H7 (cell line): ENCODE data around the gene ABHD17C. TPM values are rescaled to one million over a fixed set of nuclear protein-coding genes. Genes with fewer than 3 reads are reported as not detected.

ENCODE experiments used
- DNase-seq: peaks from one replicate; pipeline ENCODE4 v3.0.0; 2012
- H3K27me3 ChIP-seq: 2 replicates; pipeline ENCODE4 v1.6.0; 2011; ENCODE audit warnings: mild to moderate bottlenecking, low read length; ENCODE audit not compliant: control insufficient read depth, insufficient read depth
- H3K36me3 ChIP-seq: replicated peaks from 2 replicates; pipeline ENCODE4 v1.5.1; 2011; ENCODE audit warnings: low read length; ENCODE audit not compliant: control insufficient read depth, insufficient read depth
- H3K4me3 ChIP-seq: 2 replicates; pipeline ENCODE4 v1.5.1; 2011; ENCODE audit warnings: low read depth, mild to moderate bottlenecking, control low read depth, low read length, moderate library complexity; ENCODE audit not compliant: insufficient read depth
- total RNA-seq: library from RNA; depleted of rRNA; stranded (reverse); fragments of >200 nt; shearing (Covaris generic); gene quantifications from 2 replicates; pipeline ENCODE4 v1.2.3, GENCODE V29; 2014

Gene ABHD17C
- total RNA-seq, 1 experiment from 2014 or later: 7.2 TPM

- Histone ChIP-seq H3K27me3 (no peaks in the 10 kb centered on the region), H3K4me3 (no peak overlapping the region), H3K36me3 (no peaks in the 10 kb centered on the region)
- DNase-seq: no peak
Observed at GRCh38 chr15:80674245-80674614, 20.9 kb upstream of the ABHD17C start.

GRCh38 chr15:80677041-80677440 lies 18.1 kb upstream of the ABHD17C start:
- no peak for DNase-seq
- Histone ChIP-seq H3K36me3 (no peaks in the 10 kb centered on the region), H3K4me3 (no peak overlapping the region), H3K27me3 (no peaks in the 10 kb centered on the region)

DNA sequence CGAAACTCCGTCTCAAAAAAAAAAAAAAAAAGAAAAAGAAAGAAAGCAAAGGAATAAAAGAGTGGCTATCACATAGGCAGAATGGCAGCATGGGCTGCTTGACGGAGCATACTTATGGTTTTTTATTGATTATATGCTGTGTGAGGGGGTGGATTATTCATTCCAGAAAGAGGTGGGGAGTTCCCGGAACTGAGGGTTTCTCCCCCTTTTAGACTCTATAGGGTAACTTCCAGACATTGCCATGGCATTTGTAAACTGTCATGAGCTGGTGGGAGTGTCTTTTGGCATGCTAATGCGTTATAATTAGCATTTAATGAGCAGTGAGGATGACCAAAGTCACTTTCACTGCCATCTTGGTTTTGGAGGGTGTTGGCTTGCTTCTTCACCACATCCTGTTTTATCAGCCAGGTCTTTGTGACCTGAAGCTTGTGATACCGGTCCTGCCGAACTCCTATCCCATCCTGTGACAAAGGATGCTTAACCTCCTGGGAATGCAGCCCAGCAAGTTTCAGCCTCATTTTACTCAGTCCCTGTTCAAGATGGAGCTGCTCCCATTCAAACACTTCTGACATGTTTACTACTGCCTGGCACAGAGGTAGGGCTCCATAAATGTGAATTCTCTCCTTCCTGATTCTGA lies 15.8 kb upstream of the ABHD17C start:
- Histone ChIP-seq H3K36me3 (no peaks in the 10 kb centered on the region), H3K4me3 (no peak overlapping the region), H3K27me3 (no peaks in the 10 kb centered on the region)
- DNase-seq: no peak

DNA sequence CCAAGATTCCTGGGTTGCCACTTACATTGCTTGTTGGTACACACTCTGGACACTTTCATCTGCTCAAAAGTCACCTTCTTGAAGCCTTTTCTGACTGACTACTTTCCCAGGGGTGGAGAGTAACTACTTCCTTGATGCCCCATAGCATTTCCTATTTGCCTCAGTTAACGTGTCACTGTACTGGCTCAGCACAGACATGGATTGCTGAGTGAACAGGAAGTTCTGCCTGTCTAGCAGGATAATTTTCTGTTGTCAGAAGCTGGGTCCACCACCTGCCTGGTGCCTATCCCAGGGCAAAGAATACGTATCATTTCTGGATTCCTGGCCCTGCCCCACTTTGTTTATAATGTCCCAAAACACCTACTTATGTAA lies 15.3 kb upstream of the ABHD17C start:
- Histone ChIP-seq H3K4me3 (no peak overlapping the region), H3K36me3 (no peaks in the 10 kb centered on the region), H3K27me3 (no peaks in the 10 kb centered on the region)
- no peak for DNase-seq

DNA sequence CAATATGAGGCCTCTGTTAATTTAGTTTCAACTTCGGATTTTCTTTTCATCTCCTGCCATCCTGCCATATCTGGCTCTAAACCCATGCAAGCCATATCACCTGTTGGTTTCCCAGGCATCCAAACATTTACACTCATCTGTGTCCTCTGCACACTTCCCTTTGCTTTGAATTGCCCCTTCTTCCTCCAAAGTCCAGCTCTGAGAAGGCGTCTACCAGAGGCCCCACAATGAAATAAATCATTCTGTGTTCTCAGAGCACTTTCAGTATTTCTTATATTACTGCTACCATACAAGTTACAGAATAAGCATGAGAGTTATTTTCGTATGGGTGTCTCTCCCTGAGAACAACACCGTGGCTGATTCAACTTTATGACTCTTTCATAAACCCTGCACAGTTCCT lies 12.9 kb upstream of the ABHD17C start:
- DNase-seq: no peak

GRCh38 chr15:80684697-80685096 lies 10.4 kb upstream of the ABHD17C start:
- Histone ChIP-seq H3K4me3 (no peak overlapping the region), H3K36me3 (no peaks in the 10 kb centered on the region), H3K27me3 (no peaks in the 10 kb centered on the region)
- no peak for DNase-seq

More for the DNA sequence above, 12.9 kb upstream of the ABHD17C start:
- Histone ChIP-seq H3K4me3 (no peak overlapping the region), H3K27me3 (no peaks in the 10 kb centered on the region), H3K36me3 (no peaks in the 10 kb centered on the region)

- Histone ChIP-seq H3K36me3 (no peaks in the 10 kb centered on the region), H3K4me3 (no peak overlapping the region), H3K27me3 (no peaks in the 10 kb centered on the region)
- DNase-seq: no peak
Observed at GRCh38 chr15:80685628-80686027, 9.5 kb upstream of the ABHD17C start.

DNA sequence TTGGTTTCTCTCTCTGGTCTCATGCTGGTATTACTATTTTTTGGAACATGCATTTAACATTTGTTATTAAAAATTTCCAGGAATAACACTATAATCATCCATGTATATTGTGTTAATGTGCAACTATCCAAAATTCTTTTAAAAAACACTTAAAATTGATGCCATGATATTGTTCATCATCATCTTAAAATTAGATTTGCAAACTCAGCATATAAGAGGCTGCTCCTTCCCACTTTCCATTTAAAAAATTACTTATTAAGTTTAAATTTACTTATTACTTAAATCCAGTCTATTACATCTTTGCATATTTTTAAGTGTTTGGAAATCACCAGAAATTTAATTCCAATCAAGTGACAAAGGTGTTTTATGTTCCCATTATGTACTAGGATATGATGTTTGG lies 5.8 kb upstream of the ABHD17C start:
- no peaks in the 10 kb centered on the region for H3K27me3 ChIP-seq
- H3K36me3 ChIP-seq: no peaks in the 10 kb centered on the region
- no peak overlapping the region for H3K4me3 ChIP-seq
- DNase-seq: no peak

GRCh38 chr15:80689716-80690115 lies 5.4 kb upstream of the ABHD17C start:
- Histone ChIP-seq H3K27me3 (no peaks in the 10 kb centered on the region; the same call in 1 of the 2 replicates), H3K4me3 (no peak overlapping the region), H3K36me3 (no peaks in the 10 kb centered on the region)
- no peak for DNase-seq

GRCh38 chr15:80691575-80691974 lies 3.5 kb upstream of the ABHD17C start:
- Histone ChIP-seq H3K4me3 (no peak overlapping the region), H3K36me3 (no peaks in the 10 kb centered on the region), H3K27me3 (peaks cover 11% of the 10 kb centered on the region)
- DNase-seq: no peak

DNA sequence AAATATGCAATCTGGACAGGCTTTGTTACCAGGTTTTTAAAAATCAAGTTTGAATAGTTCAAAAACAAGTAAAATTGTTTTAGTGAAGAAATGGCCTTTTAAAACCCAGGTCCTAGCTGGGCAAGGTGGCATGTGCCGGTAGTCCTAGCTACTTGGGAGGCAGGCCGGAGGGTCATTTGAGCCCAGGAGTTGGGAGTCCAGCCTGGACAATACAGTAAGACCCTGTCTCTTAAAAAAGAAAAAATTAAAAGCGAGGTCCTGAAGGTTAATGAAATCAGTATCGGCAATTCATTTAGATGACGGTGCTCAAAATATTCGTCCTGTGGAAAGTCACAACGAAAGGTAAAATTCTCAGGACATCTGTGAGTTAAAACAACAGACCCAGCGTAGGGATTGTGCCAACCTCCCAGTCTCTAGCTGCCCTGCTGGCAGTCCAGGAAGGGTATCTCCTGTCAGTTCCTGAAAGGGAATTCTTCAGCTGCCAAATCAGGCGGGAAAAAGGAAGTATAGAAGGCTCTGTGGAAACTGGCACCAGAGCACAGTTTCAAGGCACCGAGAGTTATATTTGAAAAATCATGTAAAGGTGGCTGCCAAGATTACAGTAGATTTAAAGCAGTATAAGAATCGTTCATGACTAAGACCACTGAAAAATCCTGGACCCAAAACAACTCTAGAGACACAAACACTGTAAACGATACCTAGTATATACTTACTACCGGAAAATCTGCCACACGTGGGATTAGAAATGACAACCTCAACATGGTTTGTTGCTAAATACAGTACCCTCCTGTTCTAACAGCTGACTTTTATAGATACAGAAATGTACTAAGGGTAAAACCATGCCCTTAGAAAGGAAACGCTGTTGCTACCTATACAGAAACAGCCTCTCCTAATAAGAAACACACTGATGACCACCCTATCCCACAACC lies 1.2 kb upstream of the ABHD17C start:
- no peak for DNase-seq
- peak overlapping the region; percentile 61; the same call in 1 of the 2 replicates for H3K4me3 ChIP-seq
- no peaks in the 10 kb centered on the region for H3K36me3 ChIP-seq
- peaks cover 17% of the 10 kb centered on the region for H3K27me3 ChIP-seq

DNA sequence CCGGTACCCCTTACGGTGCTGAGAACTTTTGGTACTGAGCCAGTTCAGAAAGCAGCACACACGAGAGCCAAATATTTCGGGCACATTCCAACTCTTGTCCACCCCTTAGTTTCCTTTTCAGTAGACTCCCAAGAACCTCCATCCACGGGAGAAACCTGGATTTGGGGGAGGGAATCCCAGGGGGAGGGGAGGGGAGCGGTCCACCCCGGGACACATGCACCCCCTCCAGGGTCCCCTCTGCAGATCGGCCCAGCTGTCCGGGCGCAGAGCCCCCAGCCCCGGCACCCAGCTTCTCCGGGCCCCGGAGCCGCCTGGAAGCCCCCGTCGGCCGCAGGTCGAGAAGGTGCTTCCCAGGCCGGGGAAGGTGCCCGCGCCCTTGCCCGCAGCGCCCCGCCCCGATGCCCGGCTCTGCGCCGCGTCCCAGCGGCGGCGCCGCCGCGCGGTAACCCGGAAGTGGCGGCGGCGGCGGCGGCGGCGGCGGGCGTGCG lies 455 bp upstream of the ABHD17C start:
- Histone ChIP-seq H3K36me3 (no peaks in the 10 kb centered on the region), H3K4me3 (peak overlapping the region; percentile 61), H3K27me3 (peaks cover 17% of the 10 kb centered on the region)
- DNase-seq: no peak

DNA sequence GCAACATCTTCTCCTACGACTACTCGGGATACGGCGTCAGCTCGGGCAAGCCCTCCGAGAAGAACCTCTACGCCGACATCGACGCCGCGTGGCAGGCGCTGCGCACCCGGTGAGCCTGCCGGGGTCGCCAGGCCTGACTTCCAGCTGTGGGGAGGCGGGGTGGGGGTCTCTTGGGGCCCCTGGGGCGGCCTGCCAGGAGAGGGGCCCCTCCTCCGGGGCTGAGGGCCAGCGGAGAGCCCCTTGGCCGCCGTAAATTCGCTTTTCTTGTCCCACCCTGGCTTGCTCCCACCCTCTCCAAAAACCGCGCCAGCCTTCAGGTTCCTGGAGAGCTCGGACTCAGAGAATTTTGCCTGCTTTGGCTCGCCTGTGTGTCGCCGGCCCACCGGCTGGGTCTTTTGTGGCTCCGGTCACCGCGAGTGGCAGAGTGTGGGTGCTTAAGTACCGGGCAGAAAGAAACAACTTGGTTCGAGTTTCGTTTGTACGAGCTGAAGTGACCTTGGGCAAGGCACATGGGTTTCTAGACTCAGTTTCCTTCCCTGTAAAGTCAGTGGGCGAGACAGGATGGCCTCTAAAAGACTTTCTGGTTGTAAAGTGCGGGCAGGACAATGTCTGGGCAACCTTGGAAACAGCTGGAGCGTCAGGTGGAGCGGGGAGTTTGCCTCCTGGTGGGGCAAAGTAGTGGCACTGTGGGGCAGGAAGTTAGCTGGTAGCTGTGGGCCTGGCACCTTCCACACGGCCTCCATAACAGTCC lies 976 bp downstream of the ABHD17C start:
- H3K27me3 ChIP-seq: peaks cover 17% of the 10 kb centered on the region
- H3K4me3 ChIP-seq: peak overlapping the region; percentile 74
- no peaks in the 10 kb centered on the region for H3K36me3 ChIP-seq
- DNase-seq: peak; percentile 63

DNA sequence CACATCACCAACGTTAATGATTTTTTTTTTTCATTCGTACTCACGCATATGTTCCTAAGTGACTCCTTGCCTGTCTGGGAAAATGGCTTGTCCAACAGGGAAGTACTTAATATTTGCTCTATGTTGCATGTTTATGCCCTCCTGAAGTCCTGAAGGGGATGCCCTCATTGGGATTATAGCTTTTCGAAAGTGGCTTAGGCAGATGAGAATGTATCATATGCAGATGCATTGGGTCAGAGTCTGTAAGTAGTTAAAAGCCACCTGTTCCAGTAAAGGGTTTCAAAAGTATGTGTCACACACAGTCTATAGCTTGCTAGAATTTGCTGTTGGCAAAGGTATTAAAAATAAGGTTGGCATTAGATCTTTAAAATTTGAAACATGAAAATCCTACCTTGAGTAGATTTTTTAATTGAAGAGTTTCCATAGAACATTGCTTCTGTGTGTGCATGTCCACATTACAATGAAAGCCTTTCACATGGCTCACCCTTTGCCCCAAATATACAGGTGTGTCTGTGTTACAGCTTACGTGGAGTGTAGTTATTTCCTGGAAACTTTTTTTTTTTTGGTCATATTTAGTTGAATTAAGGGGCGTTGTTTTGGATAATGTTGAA lies 2.1 kb downstream of the ABHD17C start:
- Histone ChIP-seq H3K27me3 (peaks cover 17% of the 10 kb centered on the region), H3K4me3 (no peak overlapping the region), H3K36me3 (no peaks in the 10 kb centered on the region)
- no peak for DNase-seq
